ENCODE results near the gene AMOTL1.
A peak's percentile ranks its signal among the peaks of the same experiment; 100 is the strongest.

Gene AMOTL1

GRCh38 chr11:94767701-94768601 is at the start of gene AMOTL1:
AMOTL1 (plus strand) TSS chr11:94768356; CDS start chr11:94768512, 156 bp downstream.
- peak; percentile 89 for DNase-seq (ENCODE audit: low spot score)

- DNase-seq (ENCODE audit: low spot score): no peak
These were observed 48.3 kb upstream of the AMOTL1 start for GRCh38 chr11:94719876-94720275.

- DNase-seq (ENCODE audit: low spot score): no peak
These were observed 46.4 kb upstream of the AMOTL1 start for GRCh38 chr11:94721565-94722292.

GRCh38 chr11:94722735-94723134 is 45.4 kb upstream of the AMOTL1 start:
- no peak for DNase-seq (ENCODE audit: low spot score)

GRCh38 chr11:94725097-94725496 is 43.1 kb upstream of the AMOTL1 start:
- no peak for DNase-seq (ENCODE audit: low spot score)

GRCh38 chr11:94727819-94728218 is 40.3 kb upstream of the AMOTL1 start:
- no peak for DNase-seq (ENCODE audit: low spot score)

GRCh38 chr11:94728541-94728940 is 39.6 kb upstream of the AMOTL1 start:
- DNase-seq (ENCODE audit: low spot score): no peak

GRCh38 chr11:94728966-94729751 is 39.0 kb upstream of the AMOTL1 start:
- no peak for DNase-seq (ENCODE audit: low spot score)

GRCh38 chr11:94730153-94730552 is 38.0 kb upstream of the AMOTL1 start:
- no peak for DNase-seq (ENCODE audit: low spot score)

GRCh38 chr11:94731880-94732601 is 36.1 kb upstream of the AMOTL1 start:
- no peak for DNase-seq (ENCODE audit: low spot score)

- DNase-seq (ENCODE audit: low spot score): no peak
These were observed 35.4 kb upstream of the AMOTL1 start for GRCh38 chr11:94732617-94733281.

- DNase-seq (ENCODE audit: low spot score): no peak
These were observed 33.4 kb upstream of the AMOTL1 start for GRCh38 chr11:94734563-94735275.

- no peak for DNase-seq (ENCODE audit: low spot score)
These were observed 32.2 kb upstream of the AMOTL1 start for GRCh38 chr11:94735907-94736306.

GRCh38 chr11:94737171-94737611 is 31.0 kb upstream of the AMOTL1 start:
- peak; percentile 59 for DNase-seq (ENCODE audit: low spot score)

- no peak for DNase-seq (ENCODE audit: low spot score)
These were observed 29.4 kb upstream of the AMOTL1 start for GRCh38 chr11:94738746-94739145.

- DNase-seq (ENCODE audit: low spot score): no peak
These were observed 28.8 kb upstream of the AMOTL1 start for GRCh38 chr11:94739331-94739730.

GRCh38 chr11:94740083-94741021 is 27.8 kb upstream of the AMOTL1 start:
- DNase-seq (ENCODE audit: low spot score): peak; percentile 55

- peak; percentile 87 for DNase-seq (ENCODE audit: low spot score)
These were observed 27.0 kb upstream of the AMOTL1 start for GRCh38 chr11:94741022-94741679.

GRCh38 chr11:94742665-94743064 is 25.5 kb upstream of the AMOTL1 start:
- no peak for DNase-seq (ENCODE audit: low spot score)

All from cerebellar cortex (tissue), 1 donor.